ENCODE measurements around the gene RAB26. TPM values are rescaled to one million over a fixed set of nuclear protein-coding genes. Genes with fewer than 3 reads are reported as not detected.
"Not testable (repeated sequence)": the region's sequence is repeated elsewhere in the genome, so short reads cannot be mapped to it uniquely, and the experiment has no call there.

The RAB26 gene
- total and polyA plus RNA-seq, 12 donors = 0.26 to 6.4 (median 1.6) TPM

GRCh38 chr16:2115591-2115973, 32.8 kb upstream of the RAB26 start:
- H3K4me3 ChIP-seq = no peak overlapping the region
- ATAC-seq (no peak), DNase-seq (no peak)
- 91% methylated on average over 12 to 13 of the region's 13 CpGs for WGBS, 2 donors
- no peak overlapping the region for H3K27ac ChIP-seq
- no peaks in the 10 kb centered on the region for H3K27me3 ChIP-seq
- peaks cover 0 to 18% (median 5%) of the 10 kb centered on the region in 9 donors for H3K4me1 ChIP-seq
- H3K36me3 ChIP-seq = peaks cover 0 to 53% (median 11%) of the 10 kb centered on the region in 9 donors
- TF ChIP-seq CTCF (IDR thresholded peaks at IDR 0.05) = no peak
- no peaks in the 10 kb centered on the region for H3K9me3 ChIP-seq
- intact Hi-C loops (cut with DNase I) = no loop called here

GRCh38 chr16:2116428-2116827, 32.0 kb upstream of the RAB26 start:
- Histone ChIP-seq H3K27ac (peak overlapping the region in 1 of 10 donors; percentile 16), H3K4me1 (peaks cover 2 to 26% (median 12%) of the 10 kb centered on the region in 9 donors), H3K36me3 (peaks cover 0 to 44% (median 7%) of the 10 kb centered on the region in 9 donors)
- 89 to 91% methylated on average over 16 to 21 of the region's 24 CpGs for WGBS, 2 donors
- intact Hi-C loops (cut with DNase I); H3K27me3 ChIP-seq; H3K9me3 ChIP-seq; ATAC-seq; DNase-seq; H3K4me3 ChIP-seq: not testable (repeated sequence)

- peak overlapping the region in 1 of 10 donors; percentile 16 for H3K27ac ChIP-seq
- H3K36me3 ChIP-seq = peaks cover 0 to 35% (median 4%) of the 10 kb centered on the region in 9 donors
- intact Hi-C loops (cut with DNase I); H3K4me3 ChIP-seq; H3K27me3 ChIP-seq; ATAC-seq; H3K9me3 ChIP-seq; DNase-seq: not testable (repeated sequence)
- H3K4me1 ChIP-seq = peaks cover 11 to 35% (median 21%) of the 10 kb centered on the region in 9 donors
- 86 to 91% methylated on average over 16 to 20 of the region's 25 CpGs for WGBS, 2 donors
Observed at GRCh38 chr16:2117341-2117740, 31.1 kb upstream of the RAB26 start.

- ATAC-seq; H3K4me3 ChIP-seq; H3K27me3 ChIP-seq; H3K9me3 ChIP-seq; intact Hi-C loops (cut with DNase I); H3K27ac ChIP-seq; DNase-seq: not testable (repeated sequence)
- Histone ChIP-seq H3K36me3 (peaks cover 0 to 29% (median 4%) of the 10 kb centered on the region in 9 donors), H3K4me1 (peaks cover 17 to 43% (median 29%) of the 10 kb centered on the region in 9 donors)
- WGBS, 2 donors = 72 to 79% methylated on average over 23 to 24 of the region's 35 CpGs
Observed at GRCh38 chr16:2117960-2118722, 30.3 kb upstream of the RAB26 start.

- intact Hi-C loops (cut with DNase I); H3K9me3 ChIP-seq; H3K36me3 ChIP-seq; H3K27me3 ChIP-seq: not testable (repeated sequence)
- Histone ChIP-seq H3K27ac (peak overlapping the region in 9 of 10 donors; percentile 36 to 100 (median 98)), H3K4me1 (peaks cover 42 to 72% (median 58%) of the 10 kb centered on the region in 9 donors), H3K4me3 (peak overlapping the region in 6 of 10 donors; percentile 6 to 26 (median 16))
- peak in 7 of 9 donors; percentile 29 to 63 (median 50) for TF ChIP-seq CTCF (IDR thresholded peaks at IDR 0.05)
- peak in 1 of 2 donors; percentile 61 for DNase-seq
- peak in 2 of 8 donors; percentile 5 to 28 for ATAC-seq
- 36 to 43% methylated on average over 6 to 9 of the region's 9 CpGs for WGBS, 2 donors
Observed at GRCh38 chr16:2121325-2121724, 27.1 kb upstream of the RAB26 start.

All from heart right ventricle (tissue), 16 donors.